Measurements from ENCODE around the gene LARP1B. TPM values are rescaled to one million over a fixed set of nuclear protein-coding genes. Genes with fewer than 3 reads are reported as not detected.

Gene LARP1B
- total and polyA plus RNA-seq, 2 of the 8 experiments (the other 6 are each of a cell fraction or from before 2014, with no cell fraction given) = 10.6 to 47.0 TPM

- CTCF ChIA-PET (ENCODE audit: partially characterized antibody) = no interaction called here
Measured at GRCh38 chr4:128247906-128248305, 186.8 kb downstream of the LARP1B start.

More at GRCh38 chr4:128247906-128248305, 186.8 kb downstream of the LARP1B start:
- Histone ChIP-seq H3K9ac (replicated peaks in 1 of 4; ENCODE audit: extremely low read depth in 1 of 4, low read depth in 3 of 4, low read length in 3 of 4) (no peak overlapping the region), H4K20me1 (replicated peaks in 1 of 2; ENCODE audit: control insufficient read depth in 1 of 2, insufficient read depth in 2 of 2, low read length in 2 of 2) (no peaks in the 10 kb centered on the region), H3K4ac (replicated peaks; ENCODE audit: insufficient read length, low read depth, low read length) (no peak overlapping the region), H3K27ac (ENCODE audit: low read depth, low read length) (no peak overlapping the region), H4K5ac (ENCODE audit: insufficient read length, low read depth, low read length) (no peak overlapping the region), H3K36me3 (ENCODE audit: control insufficient read depth in 2 of 4, insufficient read depth in 4 of 4, low read length in 3 of 4) (peaks cover 0 to 3% (median 0%) of the 10 kb centered on the region in 4 experiments; a peak in 2 of 8 replicates), H3K9me3 (ENCODE audit: insufficient read depth in 2 of 2, low read depth in 1 of 2, low read length in 1 of 2) (peaks cover 14 to 31% of the 10 kb centered on the region in 2 experiments), H3K4me2 (ENCODE audit: insufficient read depth in 1 of 2, low read depth in 2 of 2, low read length in 2 of 2) (no peak overlapping the region), H3K18ac (ENCODE audit: extremely low read depth, low read length) (no peak overlapping the region), H3K79me1 (ENCODE audit: low read depth, low read length) (no peaks in the 10 kb centered on the region), H2AFZ (ENCODE audit: low read length) (no peak overlapping the region), H3K4me1 (replicated peaks in 1 of 4; ENCODE audit: control insufficient read depth in 3 of 4, insufficient read depth in 4 of 4, low read length in 3 of 4) (peaks cover 0 to 3% (median 0%) of the 10 kb centered on the region in 4 experiments; a peak in 1 of 7 replicates), H2BK120ac (replicated peaks; ENCODE audit: low read depth, low read length) (no peak overlapping the region), H2BK12ac (ENCODE audit: low read depth, low read length) (no peak overlapping the region), H4K8ac (ENCODE audit: extremely low read depth, insufficient read depth, low read length) (no peak overlapping the region), H4K91ac (replicated peaks; ENCODE audit: insufficient read length, low read length) (no peak overlapping the region), H2AK5ac (ENCODE audit: low read depth, low read length) (no peak overlapping the region), H2BK5ac (ENCODE audit: low read depth, low read length) (no peak overlapping the region), H3K56ac (replicated peaks; ENCODE audit: insufficient read length, low read depth, low read length) (no peak overlapping the region), H3K23me2 (ENCODE audit: low read depth, low read length) (no peaks in the 10 kb centered on the region), H3K79me2 (ENCODE audit: control insufficient read depth in 1 of 2, insufficient read depth in 2 of 2, low read length in 2 of 2) (no peaks in the 10 kb centered on the region), H3K27me3 (replicated peaks in 1 of 4; ENCODE audit: control insufficient read depth in 3 of 4, extremely low read depth in 1 of 4, insufficient read depth in 3 of 4, low read length in 3 of 4) (no peaks in the 10 kb centered on the region), H2BK15ac (ENCODE audit: low read length) (no peak overlapping the region), H3K4me3 (ENCODE audit: extremely low read depth in 1 of 4, insufficient read depth in 2 of 4, low read depth in 3 of 4, low read length in 4 of 4) (no peak overlapping the region), H3K23ac (ENCODE audit: insufficient read length) (no peak overlapping the region), H2BK20ac (ENCODE audit: low read length) (no peak overlapping the region), H3K14ac (ENCODE audit: insufficient read length) (no peak overlapping the region)
- no peak for DNase-seq (ENCODE audit: low read depth in 1 of 2, low spot score in 2 of 2)
- WGBS, 2 experiments (ENCODE audit: extremely low coverage in 1 of 2, insufficient coverage in 1 of 2, insufficient read length in 1 of 2, insufficient replicate concordance in 2 of 2, low coverage in 1 of 2, low lambda C conversion rate in 2 of 2, missing lambda C conversion rate in 1 of 2) = 100% methylated on average over 1 of the region's 1 CpG; no CpG with 5 or more reads in 1 of the 2 experiments
- FAIRE-seq = no peak
- TF ChIP-seq SIX5 (IDR thresholded peaks at IDR 0.05; ENCODE audit: low read depth, low read length) (no peak), SIN3A (conservative IDR thresholded peaks at IDR 0.05 in 1 of 2, IDR thresholded peaks at IDR 0.05 in 1 of 2; ENCODE audit: low read depth in 1 of 2, low read length in 2 of 2) (no peak), HDAC2 (IDR thresholded peaks at IDR 0.05; ENCODE audit: borderline replicate concordance in 1 of 2, low read depth in 2 of 2, low read length in 2 of 2) (no peak), JUND (IDR thresholded peaks at IDR 0.05; ENCODE audit: low read length) (no peak)
- POLR2A ChIA-PET (ENCODE audit: partially characterized antibody) = no interaction called here

Measured in H1 (cell line).